ENCODE data around the gene MRPS5.
A peak's percentile ranks its signal among the peaks of the same experiment; 100 is the strongest.

Gene MRPS5

DNA sequence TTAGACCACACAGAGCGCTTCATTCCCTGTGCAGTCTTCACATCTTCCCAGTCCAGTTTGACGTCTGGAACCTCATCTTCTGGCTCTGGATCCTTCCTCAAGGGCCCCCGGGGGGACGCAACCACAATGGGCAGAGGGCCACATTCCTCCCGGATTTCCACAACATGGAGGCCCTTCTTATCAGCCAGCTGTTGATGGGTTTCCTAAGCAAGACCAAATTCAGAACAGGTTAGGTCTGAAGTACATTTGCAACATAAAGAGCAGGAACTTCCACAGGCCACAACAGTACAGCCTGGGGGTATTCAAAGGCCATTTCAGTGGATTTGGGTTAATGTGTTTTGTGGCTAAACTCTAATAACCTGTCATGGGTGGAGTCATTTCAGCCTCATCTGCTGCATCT is 34.2 kb downstream of the MRPS5 start:
- DNase-seq: no peak

DNA sequence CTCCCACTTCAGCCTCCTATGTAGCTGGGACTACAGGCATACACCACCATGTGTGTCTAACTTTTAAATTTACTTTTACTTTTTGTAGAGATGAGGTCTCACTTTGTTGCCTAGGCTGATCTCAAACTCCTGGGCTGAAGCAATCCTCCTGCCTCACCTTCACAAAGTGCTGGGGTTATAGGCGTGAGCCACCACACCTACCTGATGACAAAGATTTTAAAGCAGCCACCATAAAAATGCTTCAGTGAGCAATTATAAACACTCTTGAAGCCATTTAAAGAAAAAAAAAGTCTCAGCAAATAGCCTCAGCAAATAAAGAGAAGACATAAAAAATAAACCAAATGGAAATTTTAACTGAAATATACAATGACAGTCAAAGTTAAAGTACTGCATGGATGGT is 35.6 kb downstream of the MRPS5 start:
- DNase-seq: no peak

DNA sequence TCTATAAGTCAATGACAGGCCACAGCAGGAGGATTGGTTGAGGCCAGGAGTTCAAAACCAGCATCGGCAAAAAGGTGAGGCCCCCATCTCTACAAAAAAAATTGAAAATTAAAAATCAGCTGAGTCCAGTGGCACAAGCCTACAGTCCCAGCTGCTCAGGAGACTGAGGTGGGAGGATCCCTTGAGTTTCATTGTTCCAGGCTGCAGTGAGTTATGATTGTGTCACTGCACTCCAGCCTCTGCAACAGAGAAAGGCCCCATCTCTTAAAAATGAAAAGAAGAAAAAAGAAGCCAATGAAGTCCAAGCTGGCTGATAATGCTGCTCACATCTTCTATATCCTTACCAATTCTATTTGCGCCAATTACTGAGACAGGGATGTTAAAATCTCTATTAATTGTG is 39.1 kb downstream of the MRPS5 start:
- no peak for DNase-seq

DNA sequence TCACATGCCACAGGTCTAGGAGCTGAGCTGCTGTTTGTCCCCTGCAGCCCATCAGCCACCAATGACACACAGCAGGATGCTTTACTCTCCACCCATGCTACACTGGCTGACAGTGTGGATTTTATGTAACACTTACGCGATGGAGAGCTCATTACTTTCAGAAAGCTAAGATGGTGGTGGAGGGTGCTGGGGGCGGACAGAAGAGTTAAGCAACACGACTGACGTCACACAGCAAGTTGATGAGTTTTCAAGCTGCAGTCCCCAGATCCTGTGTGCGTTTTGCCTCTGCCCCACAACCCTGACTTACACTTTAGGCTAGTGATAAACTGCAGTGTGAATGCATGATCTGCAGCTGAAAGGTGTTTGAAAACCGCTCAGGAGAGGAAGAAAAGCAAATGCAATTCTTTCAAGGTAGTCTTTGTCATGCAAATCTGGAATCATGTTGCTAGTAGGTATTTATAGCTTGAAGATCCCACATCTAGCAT is 42.4 kb downstream of the MRPS5 start:
- DNase-seq: no peak

DNA sequence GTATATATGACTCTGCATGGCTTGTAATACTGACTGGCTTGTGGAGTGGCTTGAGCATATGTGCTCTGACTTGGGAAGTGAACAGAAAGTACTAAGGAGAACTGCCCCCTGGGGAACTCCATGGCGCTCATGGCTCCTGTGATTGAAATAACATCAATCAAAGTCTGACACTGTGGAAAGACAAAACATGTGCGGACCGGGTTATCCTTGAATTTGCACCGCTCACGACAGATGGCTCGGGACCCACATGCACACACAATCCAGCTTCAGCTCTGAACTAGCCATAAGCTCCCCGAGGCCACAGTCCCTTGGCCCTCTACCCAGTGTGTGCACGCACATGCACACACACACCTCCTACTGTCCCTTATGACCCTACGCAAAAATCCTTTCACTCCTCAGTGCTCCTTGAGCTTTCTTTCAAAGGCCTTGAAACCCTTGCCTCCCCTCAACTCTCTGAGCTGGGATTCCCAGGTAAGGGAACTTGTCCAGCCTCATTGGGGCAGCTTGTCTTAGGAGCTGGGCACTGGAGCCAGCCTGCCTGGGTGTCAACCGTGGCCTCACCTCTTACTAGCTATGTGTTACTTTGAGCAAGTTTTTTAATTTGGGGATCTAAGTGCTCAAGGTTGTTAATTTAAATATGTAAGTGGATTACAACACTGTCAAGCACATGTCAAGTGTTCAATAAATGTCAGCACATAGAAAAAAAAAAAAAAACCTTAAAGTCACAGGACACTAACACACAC is 43.6 kb downstream of the MRPS5 start:
- no peak for DNase-seq

DNA sequence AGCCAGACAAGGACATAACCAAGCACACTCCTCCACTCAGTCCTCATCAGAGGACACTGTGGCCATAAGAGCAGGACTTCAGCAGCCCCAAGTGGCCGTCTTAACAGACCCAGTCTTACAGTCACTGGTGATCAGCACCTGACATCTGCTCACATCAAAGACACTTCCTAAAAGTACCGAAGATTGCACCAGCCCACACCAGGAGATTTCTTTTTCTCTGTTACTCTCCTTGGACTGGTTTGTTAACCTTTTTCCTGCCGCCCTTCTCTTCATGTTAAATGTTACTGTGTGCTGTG is 44.1 kb downstream of the MRPS5 start:
- peak; percentile 54 for DNase-seq

DNA sequence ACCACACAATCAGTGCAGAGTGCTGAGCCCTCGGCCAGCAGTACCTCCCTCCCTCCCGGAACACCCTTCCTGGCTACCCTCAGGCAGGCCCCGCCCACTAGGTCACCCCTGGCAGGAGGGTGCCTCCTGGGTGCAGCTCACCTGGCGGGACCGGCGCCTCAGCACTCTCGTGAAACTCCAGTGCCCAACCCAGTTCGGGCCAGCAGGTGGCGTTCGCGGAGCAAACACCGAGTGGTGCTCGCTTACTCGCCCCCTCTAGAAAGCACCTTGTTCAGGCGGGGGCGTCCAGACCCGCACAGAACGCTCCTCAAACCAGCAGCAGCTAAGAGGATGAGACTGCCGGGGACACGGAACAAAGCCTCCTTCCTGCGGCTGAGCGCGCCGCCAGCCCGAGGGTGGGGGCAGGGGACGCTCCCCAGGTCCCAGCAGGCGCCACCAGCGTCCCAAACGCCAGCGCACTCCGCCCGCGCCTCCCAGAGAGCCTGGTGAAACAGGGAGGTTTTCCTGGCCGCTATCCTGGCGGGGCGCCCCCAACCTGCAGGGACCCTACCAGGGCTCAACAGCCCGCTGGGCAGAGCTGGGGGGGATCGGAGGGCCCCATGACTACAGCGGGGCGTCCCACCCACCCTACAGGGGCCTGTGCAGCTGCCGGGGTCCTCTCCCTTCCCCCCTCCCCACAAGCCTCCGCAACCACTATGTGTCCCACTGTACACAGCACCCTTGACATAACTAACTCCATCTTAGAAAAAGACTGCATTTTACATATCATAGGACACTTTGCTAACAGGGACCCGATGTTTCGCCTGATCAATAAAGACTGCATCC is 44.7 kb downstream of the MRPS5 start:
- peak; percentile 97 for DNase-seq

DNA sequence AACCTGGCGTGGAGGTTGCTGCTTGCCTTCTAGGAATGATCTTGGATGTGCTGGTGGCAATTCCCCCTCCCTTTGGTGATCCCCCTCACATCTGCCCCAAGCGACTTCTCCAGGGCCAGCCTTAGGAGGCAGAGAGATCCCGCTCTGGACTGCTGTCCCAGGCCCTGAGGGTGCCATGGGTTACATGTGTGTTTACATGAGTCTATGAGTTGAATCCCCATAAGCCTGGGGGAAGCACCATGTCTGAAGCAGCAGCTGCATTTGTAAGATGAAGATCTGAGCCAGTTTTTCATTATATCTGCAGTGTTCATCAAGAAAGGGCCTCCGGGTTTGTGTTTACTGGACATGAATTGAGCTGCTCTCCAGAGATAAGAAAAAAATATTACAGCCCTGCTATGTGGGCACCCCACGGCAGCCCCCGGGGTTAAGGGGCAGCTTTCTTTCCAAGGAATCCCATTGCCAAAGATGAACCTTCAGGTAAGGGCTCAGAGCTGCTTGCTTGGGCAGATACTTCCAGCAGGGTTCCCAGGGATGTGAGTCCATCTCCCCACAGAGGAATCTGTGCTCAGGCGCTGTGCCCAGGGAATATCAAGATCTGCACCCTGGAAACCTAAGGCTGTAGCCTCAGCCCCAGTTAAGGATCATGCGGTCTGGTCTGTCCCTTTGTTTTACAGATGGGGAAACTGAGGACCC is 46.0 kb downstream of the MRPS5 start:
- DNase-seq: no peak

DNA sequence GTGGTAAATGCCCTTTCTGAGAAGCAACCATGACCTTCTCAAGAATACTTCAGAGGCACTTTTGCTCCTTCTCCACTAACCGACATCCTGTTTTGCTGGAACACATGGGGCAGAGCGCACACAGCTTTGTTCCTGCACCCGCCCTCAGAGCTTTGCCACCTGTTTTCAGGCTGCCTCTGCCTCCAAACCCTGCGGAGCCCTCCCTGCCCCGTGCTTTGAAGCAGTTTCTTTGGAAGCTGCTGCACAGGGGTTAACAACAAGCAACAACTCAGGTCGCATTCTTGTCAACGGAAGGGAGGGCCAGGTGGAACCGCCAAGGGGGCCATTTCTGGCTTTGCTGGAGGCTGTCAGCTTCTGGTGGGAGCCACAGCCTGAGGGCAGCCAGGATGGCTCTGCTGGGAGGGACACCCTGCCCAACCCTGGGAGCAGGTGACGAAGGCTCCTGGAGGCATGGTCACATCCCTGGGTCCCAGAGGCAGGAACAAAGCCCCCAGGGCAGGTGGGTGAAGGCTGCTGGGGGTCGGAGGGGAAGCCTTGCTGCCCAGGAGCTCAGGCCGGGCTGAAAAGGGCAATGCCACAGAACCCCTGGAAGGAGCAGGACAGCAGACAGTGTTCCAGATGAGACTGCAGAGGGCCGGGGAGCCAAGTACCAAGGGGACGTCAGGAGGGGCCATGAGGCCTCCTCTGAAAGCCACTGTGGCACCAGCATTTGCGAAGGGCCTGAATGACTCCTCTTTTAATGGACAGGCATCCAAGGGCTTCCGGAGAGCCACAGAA is 46.8 kb downstream of the MRPS5 start:
- DNase-seq: peak; percentile 78

DNA sequence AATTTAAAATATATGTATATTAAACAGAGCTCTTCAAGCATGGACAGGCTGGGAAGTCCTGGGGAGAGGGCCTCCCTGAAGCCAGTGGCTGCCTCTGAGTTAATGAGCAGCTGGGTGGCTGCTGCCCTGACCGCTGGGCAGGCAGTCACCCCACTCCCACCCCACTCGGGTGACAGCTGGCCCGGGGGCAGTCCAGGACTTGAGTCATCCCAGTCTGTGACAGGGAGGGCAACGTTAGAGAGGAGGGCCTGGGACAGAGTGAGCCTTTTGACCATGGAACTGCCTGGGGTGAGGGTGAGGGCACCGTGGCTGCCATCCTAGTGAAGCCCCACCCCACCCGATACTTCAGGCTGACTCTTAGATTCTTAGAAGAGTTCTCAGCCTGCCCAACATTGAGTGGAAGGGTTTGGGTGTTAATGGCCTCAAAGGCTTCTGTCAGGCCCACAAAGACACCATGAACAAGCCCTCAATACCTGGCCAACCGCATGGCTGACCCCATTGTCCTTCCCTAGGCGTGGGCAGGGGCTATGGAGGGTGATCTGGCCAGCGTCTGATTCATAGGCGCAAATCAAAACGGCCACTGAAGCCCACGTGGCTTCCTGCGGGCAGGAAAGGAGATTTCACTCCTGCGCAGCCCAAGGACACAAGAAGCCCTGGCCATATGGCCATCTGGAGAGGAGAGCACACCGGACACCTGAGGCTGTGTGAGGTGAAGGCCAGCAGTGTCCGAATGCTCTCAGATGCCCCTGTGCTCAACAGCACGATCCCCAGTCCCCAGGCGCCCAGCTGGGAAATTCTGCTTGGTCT is 47.5 kb downstream of the MRPS5 start:
- no peak for DNase-seq

DNA sequence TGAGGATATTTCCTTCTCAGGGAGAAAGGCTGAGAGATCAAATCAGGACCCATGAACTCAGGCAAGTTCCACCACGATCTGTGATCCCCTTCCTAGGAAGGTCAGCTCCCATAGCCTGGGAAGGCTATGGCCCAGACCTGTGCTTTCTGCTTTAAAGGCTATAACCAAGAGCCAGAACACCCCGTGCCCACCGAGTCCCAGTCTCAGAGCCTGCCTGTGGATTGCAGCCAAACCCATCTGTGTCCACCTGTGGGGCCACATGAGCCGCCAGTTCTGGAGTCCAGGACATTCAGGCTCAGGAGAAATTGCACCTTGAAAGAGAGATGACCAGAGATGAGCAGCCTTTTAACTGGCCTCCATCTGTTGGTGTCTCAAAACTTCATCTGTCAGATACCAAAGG is 49.2 kb downstream of the MRPS5 start:
- DNase-seq: no peak

DNA sequence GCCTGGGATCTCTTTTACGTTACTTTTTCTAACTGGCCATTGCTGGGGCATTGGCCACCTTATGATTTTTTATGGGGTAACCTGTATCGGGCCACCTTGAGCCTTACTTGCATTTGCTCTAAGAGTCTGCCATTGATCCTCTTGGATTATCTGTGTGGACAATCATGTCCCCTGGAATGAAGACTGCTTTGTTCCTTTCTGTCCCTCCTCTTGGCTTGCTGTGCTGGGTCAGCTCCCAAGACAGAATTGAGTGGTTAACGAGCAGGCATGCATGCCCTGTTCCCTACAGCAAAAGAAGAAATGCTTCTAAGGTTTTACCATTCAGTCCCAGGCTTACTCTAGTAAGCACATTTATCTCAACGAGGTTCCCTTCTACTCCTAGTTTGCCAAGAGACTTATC is 49.8 kb downstream of the MRPS5 start:
- no peak for DNase-seq

DNA sequence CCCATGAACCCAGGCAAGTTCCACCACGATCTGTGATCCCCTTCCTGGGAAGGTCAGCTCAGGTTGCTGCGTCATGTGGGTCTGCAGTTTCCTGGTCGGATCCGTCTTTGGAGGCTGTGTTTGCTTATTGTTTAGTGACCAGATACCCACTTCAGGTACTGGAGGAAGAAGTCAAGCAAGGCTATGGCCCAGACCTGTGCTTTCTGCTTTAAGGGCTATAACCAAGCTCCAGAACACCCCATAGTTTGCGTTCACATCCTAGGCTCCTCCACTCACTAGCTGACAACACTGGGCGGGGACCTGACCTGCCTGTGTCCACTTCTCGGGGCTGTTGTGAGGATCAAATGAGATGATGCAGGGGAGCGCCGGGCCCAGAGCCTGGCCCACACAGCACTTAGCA is 52.1 kb downstream of the MRPS5 start:
- DNase-seq: no peak

DNA sequence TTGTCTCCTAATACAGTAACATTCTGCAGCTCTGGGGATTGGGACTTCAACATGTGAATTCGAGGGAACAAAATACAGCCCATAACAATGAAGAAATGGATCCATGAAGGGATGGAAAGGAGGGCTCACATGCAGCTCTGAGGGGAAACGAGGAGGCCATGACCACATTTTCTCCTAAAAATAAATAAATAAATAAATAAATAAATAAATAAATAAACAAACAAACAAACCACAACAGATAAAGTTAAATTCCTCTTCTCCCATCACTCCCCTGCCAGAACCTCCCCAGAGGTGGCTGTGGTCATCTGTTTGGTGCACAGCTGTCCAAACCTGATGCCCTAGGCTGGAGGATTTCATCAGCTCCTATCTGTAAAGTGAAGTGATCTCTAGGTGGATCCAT is 53.4 kb downstream of the MRPS5 start:
- no peak for DNase-seq

DNA sequence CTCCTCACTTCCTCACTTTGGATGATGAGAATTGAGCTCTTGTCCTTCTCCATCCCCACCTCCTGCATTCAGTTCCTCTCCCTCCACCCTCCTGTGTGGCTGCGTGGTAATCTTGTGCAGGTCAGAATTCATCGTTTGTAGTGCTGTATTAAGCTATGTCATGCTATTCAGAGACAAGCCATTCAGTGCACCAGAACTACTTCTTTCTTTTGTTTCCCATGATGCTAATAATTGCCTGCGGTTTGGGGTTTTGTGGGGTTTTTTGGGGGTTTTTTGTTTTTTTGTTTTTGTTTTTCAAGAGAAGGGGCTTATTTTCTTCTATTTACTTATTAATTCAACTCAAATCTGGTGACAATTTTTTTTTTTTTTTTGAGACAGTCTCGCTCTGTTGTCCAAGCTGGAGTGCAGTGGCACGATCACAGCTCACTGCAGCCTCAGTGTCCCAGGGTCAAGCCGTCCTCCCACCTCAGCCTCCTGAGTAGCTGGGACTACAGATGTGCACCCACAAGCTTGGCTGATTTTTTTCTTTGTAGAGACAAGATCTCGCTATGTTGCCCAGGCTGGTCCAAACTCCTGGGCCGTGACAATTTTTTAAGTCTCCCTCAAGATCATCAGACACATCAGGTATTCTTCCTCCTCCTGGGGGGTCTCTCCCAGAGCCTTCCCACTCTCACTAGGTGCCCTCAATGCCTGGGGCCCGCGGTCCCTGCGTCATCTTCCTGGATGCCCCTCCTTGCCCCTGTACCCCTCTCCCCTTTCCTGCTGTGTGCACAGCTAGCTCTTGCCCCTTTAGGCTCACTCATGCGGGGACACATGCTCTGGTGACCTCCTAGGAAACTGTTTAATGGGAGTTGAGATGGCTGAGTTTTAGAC is 58.3 kb downstream of the MRPS5 start:
- DNase-seq: no peak

DNA sequence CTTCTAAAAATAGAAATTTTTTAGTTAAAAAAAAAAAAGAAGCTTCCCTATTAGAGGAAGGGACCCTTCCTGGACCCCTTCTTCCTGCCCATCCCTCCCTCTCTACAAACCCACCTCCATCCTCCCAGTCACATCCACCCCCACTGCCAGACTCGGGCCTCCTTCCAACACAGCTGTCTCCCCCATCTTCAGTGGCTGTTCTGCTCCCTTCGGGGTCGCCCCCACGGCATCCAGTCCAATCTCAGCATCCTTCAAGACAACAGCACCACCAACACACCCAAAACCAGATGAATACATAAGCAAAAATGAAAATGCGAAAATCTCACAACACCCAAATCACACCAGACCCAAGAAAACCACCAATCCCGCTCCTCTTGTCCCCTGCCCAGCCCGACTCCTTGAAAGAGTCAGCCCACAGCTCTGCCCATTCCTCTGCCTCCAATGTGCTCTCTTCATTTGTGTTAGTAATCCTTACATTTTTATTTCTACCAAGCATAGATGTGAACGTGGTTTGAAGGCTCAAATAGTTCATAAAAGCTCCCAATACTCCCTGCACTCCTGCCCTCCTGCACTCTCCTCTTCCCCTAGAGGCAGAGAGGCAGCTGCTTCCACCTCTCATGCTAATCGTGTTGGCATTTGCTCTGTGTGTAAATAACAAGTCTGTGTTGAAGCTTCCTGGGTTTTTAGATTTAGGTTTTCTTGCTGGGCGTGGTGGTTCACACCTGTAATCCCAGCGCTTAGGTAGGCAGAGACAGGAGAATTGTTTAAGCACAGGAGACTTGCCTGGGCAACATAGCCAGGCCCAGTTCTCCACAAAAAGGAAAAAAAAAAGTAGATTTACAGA is 59.1 kb downstream of the MRPS5 start:
- peak; percentile 44 for DNase-seq

DNA sequence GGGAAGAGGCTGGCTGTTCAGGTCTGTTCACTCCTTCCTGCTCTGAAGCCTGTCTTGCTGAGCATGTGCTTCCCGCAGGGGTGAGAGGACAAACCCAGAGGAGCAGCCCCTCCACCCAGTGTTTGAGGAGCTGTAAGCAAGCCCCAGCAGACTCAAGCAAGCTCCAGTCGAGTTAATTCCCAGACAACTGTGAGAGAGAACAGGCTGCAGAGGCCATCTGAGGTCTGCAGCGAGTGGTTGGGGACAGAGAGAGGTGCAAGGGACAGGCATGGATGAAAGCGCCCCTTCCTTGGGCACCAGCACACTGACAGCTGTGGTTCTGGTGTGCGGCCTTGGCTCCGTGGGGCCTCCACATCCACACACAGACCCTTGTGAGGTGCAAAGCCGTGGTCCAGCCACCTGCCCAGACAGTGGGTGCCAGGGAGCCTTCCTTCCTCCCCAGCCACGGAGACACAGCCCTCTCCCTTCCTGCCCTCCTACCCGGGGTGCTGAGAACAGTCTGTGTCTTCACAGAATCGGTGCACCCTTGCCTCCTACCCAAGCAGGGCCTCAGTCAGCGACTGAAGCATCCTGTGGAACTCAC is 59.9 kb downstream of the MRPS5 start:
- no peak for DNase-seq

DNA sequence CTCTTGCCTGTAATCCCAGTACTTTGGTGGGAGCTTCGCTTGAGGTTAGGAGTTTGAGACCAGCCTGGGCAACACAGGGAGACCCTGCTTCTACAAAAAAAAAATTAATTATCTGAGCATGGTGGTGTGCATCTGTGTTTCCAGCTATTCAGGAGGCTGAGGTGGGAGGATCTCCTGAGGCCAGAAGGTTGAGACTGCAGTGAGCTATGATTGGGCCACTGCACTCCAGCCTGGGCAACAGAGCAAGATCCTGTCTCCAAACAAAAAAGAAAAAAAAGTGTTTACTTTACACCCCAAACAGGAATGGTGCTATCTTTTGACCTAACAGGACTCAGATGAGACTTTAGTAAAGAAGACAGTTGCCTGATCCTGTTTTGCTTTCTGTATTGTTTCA is 60.5 kb downstream of the MRPS5 start:
- no peak for DNase-seq

DNA sequence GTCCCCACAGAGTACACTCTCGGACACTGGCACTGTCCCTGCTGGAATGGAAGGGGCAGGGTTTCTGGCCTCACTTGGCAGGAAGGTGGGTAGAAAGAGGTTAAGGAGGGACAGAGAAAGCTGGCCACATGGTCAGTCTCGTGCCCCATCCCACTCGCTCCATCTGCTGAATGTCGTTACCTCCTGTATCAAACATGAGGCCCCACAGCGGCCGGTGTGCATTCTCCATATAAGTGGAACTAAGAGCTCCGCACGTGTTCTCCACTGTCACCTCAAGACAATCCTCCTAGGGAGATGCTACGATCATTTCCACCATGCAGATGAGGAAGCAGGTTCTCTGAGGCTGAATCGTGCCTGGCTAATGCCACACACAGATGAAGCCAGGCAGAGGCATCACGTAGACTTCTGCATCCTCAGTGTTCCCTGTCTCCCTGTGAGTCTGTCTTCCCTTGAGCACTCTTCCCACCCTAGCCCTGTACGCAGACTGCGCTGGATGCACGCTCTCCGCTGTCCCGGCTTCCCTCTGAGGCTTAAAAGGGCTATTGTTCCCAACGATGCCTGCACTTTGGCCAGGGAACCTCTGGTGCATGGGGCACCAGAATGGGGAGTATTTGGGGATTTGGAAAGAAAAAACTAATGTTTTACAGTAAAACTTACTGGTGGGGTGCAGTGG is 61.0 kb downstream of the MRPS5 start:
- no peak for DNase-seq
